ENCODE results near the gene POLG2.
"Not testable (repeated sequence)": the region's sequence is repeated elsewhere in the genome, so short reads cannot be mapped to it uniquely, and the experiment has no call there.

POLG2 gene

GRCh38 chr17:64484380-64484779 lies 12.5 kb downstream of the POLG2 start:
- DNase-seq (ENCODE audit: low read depth in 2 of 2), result no peak

- no peak for DNase-seq (ENCODE audit: low read depth in 2 of 2)
Observed at GRCh38 chr17:64480951-64481350, 15.9 kb downstream of the POLG2 start.

- DNase-seq (ENCODE audit: low read depth in 2 of 2), result no peak
Observed at GRCh38 chr17:64477849-64478248, 19.0 kb downstream of the POLG2 start.

GRCh38 chr17:64472564-64472963 lies 24.3 kb downstream of the POLG2 start:
- no peak for DNase-seq (ENCODE audit: low read depth in 2 of 2)

- DNase-seq (ENCODE audit: low read depth in 2 of 2), result no peak
Observed at GRCh38 chr17:64471440-64471839, 25.4 kb downstream of the POLG2 start.

- DNase-seq (ENCODE audit: low read depth in 2 of 2), result no peak
Observed at GRCh38 chr17:64470625-64471024, 26.2 kb downstream of the POLG2 start.

- DNase-seq (ENCODE audit: low read depth in 2 of 2), result not testable (repeated sequence)
Observed at GRCh38 chr17:64466834-64467233, 30.0 kb downstream of the POLG2 start.

GRCh38 chr17:64466019-64466735 lies 30.7 kb downstream of the POLG2 start:
- no peak for DNase-seq (ENCODE audit: low read depth in 2 of 2)

GRCh38 chr17:64461788-64462187 lies 35.1 kb downstream of the POLG2 start:
- DNase-seq (ENCODE audit: low read depth in 2 of 2), result no peak

- DNase-seq (ENCODE audit: low read depth in 2 of 2), result no peak
Observed at GRCh38 chr17:64460955-64461354, 35.9 kb downstream of the POLG2 start.

GRCh38 chr17:64459818-64460217 lies 37.0 kb downstream of the POLG2 start:
- DNase-seq (ENCODE audit: low read depth in 2 of 2), result not testable (repeated sequence)

- no peak for DNase-seq (ENCODE audit: low read depth in 2 of 2)
Observed at GRCh38 chr17:64459284-64459747, 37.5 kb downstream of the POLG2 start.

- DNase-seq (ENCODE audit: low read depth in 2 of 2), result no peak
Observed at GRCh38 chr17:64458756-64459155, 38.1 kb downstream of the POLG2 start.

GRCh38 chr17:64457156-64457555 lies 39.7 kb downstream of the POLG2 start:
- DNase-seq (ENCODE audit: low read depth in 2 of 2), result no peak

GRCh38 chr17:64455993-64456885 lies 40.6 kb downstream of the POLG2 start:
- no peak for DNase-seq (ENCODE audit: low read depth in 2 of 2)

GRCh38 chr17:64449545-64449944 lies 47.3 kb downstream of the POLG2 start:
- DNase-seq (ENCODE audit: low read depth in 2 of 2), result no peak

GRCh38 chr17:64448665-64449512 lies 48.0 kb downstream of the POLG2 start, which contains the start of gene MILR1:
MILR1 (plus strand) TSS chr17:64449115; CDS start chr17:64449169, 54 bp downstream.
- DNase-seq (ENCODE audit: low read depth in 2 of 2), result no peak

GRCh38 chr17:64447526-64447925 lies 49.3 kb downstream of the POLG2 start:
- no peak for DNase-seq (ENCODE audit: low read depth in 2 of 2)

GRCh38 chr17:64443086-64443760 lies 53.6 kb downstream of the POLG2 start:
- DNase-seq (ENCODE audit: low read depth in 2 of 2), result no peak

- DNase-seq (ENCODE audit: low read depth in 2 of 2), result no peak
Observed at GRCh38 chr17:64442541-64442971, 54.3 kb downstream of the POLG2 start.
